ENCODE measurements around the gene ENOX1. TPM values are rescaled to one million over a fixed set of nuclear protein-coding genes. Genes with fewer than 3 reads are reported as not detected.

Gene ENOX1
- total and polyA plus RNA-seq, 4 experiments from 2014 or later, result not detected

DNA sequence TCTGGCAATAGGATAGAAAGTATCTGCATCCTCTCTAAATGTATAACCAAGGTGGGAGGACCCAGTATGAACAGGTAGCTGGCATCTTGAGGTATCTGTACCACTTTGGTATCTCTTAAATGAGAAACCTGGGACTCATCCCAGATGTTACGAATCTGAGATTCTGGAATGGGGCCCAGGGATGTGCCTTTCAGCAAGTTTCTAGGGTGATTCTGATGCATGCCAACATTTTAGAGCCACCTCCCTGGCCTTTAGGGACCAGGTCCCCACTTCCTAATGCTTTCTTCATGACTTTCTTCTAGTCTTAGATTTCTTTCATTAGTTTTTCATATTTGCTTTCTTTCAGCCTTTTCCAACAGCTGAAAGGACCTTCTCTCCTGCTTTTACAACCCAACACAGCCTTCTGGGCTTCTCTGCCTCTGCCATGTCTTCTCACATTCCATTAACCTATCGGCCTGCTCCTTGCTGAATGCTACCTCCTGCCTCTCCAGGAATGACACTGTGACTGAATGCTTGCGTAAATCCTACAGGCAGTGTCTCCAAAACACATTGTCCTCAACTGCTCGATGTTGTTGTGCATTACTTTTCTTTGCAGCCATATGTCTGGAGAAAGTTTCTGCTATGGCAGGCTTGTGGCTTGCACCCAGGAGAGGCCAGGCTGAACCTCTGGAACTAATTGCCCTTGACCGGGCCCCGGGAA lies 479.4 kb downstream of the ENOX1 start:
- no peak overlapping the region for H3K4me3 ChIP-seq (ENCODE audit: low read length in 2 of 2)
- CTCF ChIA-PET (ENCODE audit: partially characterized antibody), result no interaction called here
- Mint-ChIP-seq H3K27me3 (peaks cover 11 to 14% of the 10 kb centered on the region in 2 donors), H3K9me3 (no peaks in the 10 kb centered on the region), H3K36me3 (no peaks in the 10 kb centered on the region), H3K4me1 (no peaks in the 10 kb centered on the region), H3K4me3 (no peak overlapping the region), H3K27ac (no peak overlapping the region)
- H3K27me3 ChIP-seq (ENCODE audit: insufficient read depth, low read length), result no peaks in the 10 kb centered on the region
- no peak overlapping the region for H3K27ac ChIP-seq (ENCODE audit: low read depth, low read length)
- no peaks in the 10 kb centered on the region for H3K36me3 ChIP-seq (ENCODE audit: insufficient read depth, low read length)
- H3K9me3 ChIP-seq (ENCODE audit: control insufficient read depth in 1 of 2, low read length in 2 of 2), result no peaks in the 10 kb centered on the region
- no peak for DNase-seq
- POLR2A ChIA-PET (ENCODE audit: partially characterized antibody), result no interaction called here
- intact Hi-C loops (cut with micrococcal nuclease), result no loop called here
- H3K4me1 ChIP-seq (ENCODE audit: insufficient read depth, low read length), result no peaks in the 10 kb centered on the region

DNA sequence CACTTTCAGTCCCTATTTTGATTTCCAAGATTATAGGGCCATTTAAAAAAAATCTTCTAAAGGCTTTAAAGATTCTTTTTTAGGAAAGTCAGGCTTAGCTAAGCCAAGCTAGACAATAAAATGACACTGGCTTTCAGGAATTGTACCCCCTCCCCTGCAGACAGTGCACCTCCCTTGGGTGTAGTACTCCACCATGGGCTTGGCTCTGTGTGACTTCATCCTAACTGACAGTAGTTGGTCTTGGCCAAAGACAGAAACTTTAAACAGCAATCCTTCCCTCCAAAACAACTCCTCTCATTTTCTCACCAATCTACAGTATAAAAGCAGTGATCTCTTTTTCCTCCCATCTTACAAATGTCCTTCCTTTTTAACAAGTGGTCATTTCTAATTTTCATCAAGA lies 480.4 kb downstream of the ENOX1 start:
- Histone ChIP-seq H3K4me1 (ENCODE audit: insufficient read depth, low read length) (no peaks in the 10 kb centered on the region), H3K27me3 (ENCODE audit: insufficient read depth, low read length) (no peaks in the 10 kb centered on the region), H3K27ac (ENCODE audit: low read depth, low read length) (no peak overlapping the region), H3K36me3 (ENCODE audit: insufficient read depth, low read length) (no peaks in the 10 kb centered on the region), H3K9me3 (ENCODE audit: control insufficient read depth in 1 of 2, low read length in 2 of 2) (no peaks in the 10 kb centered on the region), H3K4me3 (ENCODE audit: low read length in 2 of 2) (no peak overlapping the region)
- DNase-seq, result no peak
- POLR2A ChIA-PET (ENCODE audit: partially characterized antibody), result no interaction called here
- peaks cover 11 to 12% of the 10 kb centered on the region in 2 donors for H3K27me3 Mint-ChIP-seq
- intact Hi-C loops (cut with micrococcal nuclease), result no loop called here
- no peaks in the 10 kb centered on the region for H3K4me1 Mint-ChIP-seq
- CTCF ChIA-PET (ENCODE audit: partially characterized antibody), result no interaction called here
- no peaks in the 10 kb centered on the region for H3K36me3 Mint-ChIP-seq
- no peak overlapping the region for H3K4me3 Mint-ChIP-seq
- H3K9me3 Mint-ChIP-seq, result no peaks in the 10 kb centered on the region
- no peak overlapping the region for H3K27ac Mint-ChIP-seq

DNA sequence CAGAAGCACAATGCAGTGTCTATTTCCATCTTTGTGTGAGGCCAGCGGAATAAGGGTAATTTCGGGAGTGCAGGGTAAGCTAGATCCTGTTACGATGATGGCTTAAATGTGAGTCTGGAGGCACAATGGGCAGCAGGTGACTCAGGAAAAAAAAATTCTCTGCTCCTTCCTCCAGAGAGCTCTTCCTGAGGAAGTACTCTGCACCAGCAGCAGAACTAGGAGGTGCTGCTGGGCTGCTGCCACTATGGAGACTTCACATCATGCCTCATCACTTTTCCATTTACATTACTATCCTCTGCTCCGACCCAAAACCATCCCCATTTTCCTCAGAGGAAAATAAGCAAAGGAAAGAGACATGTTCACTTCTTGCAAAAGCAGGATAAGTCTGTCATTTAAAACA lies 481.4 kb downstream of the ENOX1 start:
- H3K4me3 Mint-ChIP-seq, result no peak overlapping the region
- no peaks in the 10 kb centered on the region for H3K27me3 ChIP-seq (ENCODE audit: insufficient read depth, low read length)
- H3K4me3 ChIP-seq (ENCODE audit: low read length in 2 of 2), result no peak overlapping the region
- H3K27ac Mint-ChIP-seq, result no peak overlapping the region
- no peak overlapping the region for H3K27ac ChIP-seq (ENCODE audit: low read depth, low read length)
- intact Hi-C loops (cut with micrococcal nuclease), result no loop called here
- ChIA-PET CTCF (ENCODE audit: partially characterized antibody) (no interaction called here), POLR2A (ENCODE audit: partially characterized antibody) (no interaction called here)
- H3K9me3 ChIP-seq (ENCODE audit: control insufficient read depth in 1 of 2, low read length in 2 of 2), result no peaks in the 10 kb centered on the region
- no peaks in the 10 kb centered on the region for H3K36me3 ChIP-seq (ENCODE audit: insufficient read depth, low read length)
- H3K4me1 Mint-ChIP-seq, result no peaks in the 10 kb centered on the region
- H3K27me3 Mint-ChIP-seq, result peaks cover 8% of the 10 kb centered on the region in 2 donors
- no peaks in the 10 kb centered on the region for H3K9me3 Mint-ChIP-seq
- DNase-seq, result no peak
- H3K36me3 Mint-ChIP-seq, result no peaks in the 10 kb centered on the region
- no peaks in the 10 kb centered on the region for H3K4me1 ChIP-seq (ENCODE audit: insufficient read depth, low read length)

DNA sequence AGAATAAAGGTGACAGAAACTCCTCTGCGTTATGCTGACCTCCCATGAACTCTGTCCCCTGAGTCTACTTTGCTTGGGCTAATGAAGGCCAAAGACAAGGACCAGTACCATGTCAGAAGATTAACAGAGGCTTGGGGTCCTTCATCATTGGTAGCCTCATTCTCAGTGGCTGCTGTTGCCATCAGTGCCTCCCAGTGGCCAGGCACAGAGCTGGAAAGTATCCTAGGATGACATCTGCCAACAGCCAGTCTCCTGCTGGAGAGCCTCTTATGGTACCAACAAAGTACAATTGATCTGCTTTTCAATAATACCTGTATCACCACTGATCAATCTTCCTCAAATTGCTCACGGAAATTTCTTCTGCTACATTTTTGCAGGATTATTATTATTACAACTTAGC lies 481.8 kb downstream of the ENOX1 start:
- H3K27me3 ChIP-seq (ENCODE audit: insufficient read depth, low read length), result no peaks in the 10 kb centered on the region
- Mint-ChIP-seq H3K27ac (no peak overlapping the region), H3K9me3 (no peaks in the 10 kb centered on the region), H3K36me3 (no peaks in the 10 kb centered on the region), H3K4me1 (no peaks in the 10 kb centered on the region), H3K4me3 (no peak overlapping the region), H3K27me3 (peaks cover 8% of the 10 kb centered on the region in 2 donors)
- intact Hi-C loops (cut with micrococcal nuclease), result no loop called here
- no peak for DNase-seq
- H3K9me3 ChIP-seq (ENCODE audit: control insufficient read depth in 1 of 2, low read length in 2 of 2), result no peaks in the 10 kb centered on the region
- CTCF ChIA-PET (ENCODE audit: partially characterized antibody), result no interaction called here
- no peaks in the 10 kb centered on the region for H3K4me1 ChIP-seq (ENCODE audit: insufficient read depth, low read length)
- no peaks in the 10 kb centered on the region for H3K36me3 ChIP-seq (ENCODE audit: insufficient read depth, low read length)
- no peak overlapping the region for H3K4me3 ChIP-seq (ENCODE audit: low read length in 2 of 2)
- POLR2A ChIA-PET (ENCODE audit: partially characterized antibody), result no interaction called here
- no peak overlapping the region for H3K27ac ChIP-seq (ENCODE audit: low read depth, low read length)

DNA sequence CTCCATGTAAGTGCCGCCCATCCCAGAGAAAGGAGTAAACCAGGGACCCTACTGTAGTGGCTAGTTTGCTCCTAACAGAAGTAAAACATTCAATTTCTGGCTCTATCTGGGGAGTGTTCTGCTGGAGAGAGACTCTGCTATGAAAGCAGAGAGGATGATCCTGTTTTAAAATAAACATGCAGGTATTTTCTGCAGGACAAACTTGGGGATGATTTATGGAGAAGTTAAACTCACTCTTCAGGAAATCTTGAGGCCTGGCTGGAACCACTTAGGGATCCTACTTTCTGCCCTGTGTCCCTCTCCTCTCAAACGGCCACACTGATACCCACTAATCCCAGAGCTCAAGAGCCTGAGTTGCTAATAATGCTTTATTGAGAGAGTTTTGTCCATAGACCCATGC lies 482.3 kb downstream of the ENOX1 start:
- no peaks in the 10 kb centered on the region for H3K36me3 ChIP-seq (ENCODE audit: insufficient read depth, low read length)
- no peak overlapping the region for H3K27ac Mint-ChIP-seq
- H3K4me1 Mint-ChIP-seq, result peaks cover 0 to 3% (median 0%) of the 10 kb centered on the region in 4 donors
- H3K36me3 Mint-ChIP-seq, result no peaks in the 10 kb centered on the region
- H3K27me3 ChIP-seq (ENCODE audit: insufficient read depth, low read length), result no peaks in the 10 kb centered on the region
- no peaks in the 10 kb centered on the region for H3K9me3 Mint-ChIP-seq
- H3K9me3 ChIP-seq (ENCODE audit: control insufficient read depth in 1 of 2, low read length in 2 of 2), result no peaks in the 10 kb centered on the region
- ChIA-PET POLR2A (ENCODE audit: partially characterized antibody) (no interaction called here), CTCF (ENCODE audit: partially characterized antibody) (no interaction called here)
- intact Hi-C loops (cut with micrococcal nuclease), result no loop called here
- H3K4me3 ChIP-seq (ENCODE audit: low read length in 2 of 2), result no peak overlapping the region
- H3K27me3 Mint-ChIP-seq, result peaks cover 8% of the 10 kb centered on the region in 2 donors
- H3K4me3 Mint-ChIP-seq, result no peak overlapping the region
- no peak overlapping the region for H3K27ac ChIP-seq (ENCODE audit: low read depth, low read length)
- no peaks in the 10 kb centered on the region for H3K4me1 ChIP-seq (ENCODE audit: insufficient read depth, low read length)
- no peak for DNase-seq

DNA sequence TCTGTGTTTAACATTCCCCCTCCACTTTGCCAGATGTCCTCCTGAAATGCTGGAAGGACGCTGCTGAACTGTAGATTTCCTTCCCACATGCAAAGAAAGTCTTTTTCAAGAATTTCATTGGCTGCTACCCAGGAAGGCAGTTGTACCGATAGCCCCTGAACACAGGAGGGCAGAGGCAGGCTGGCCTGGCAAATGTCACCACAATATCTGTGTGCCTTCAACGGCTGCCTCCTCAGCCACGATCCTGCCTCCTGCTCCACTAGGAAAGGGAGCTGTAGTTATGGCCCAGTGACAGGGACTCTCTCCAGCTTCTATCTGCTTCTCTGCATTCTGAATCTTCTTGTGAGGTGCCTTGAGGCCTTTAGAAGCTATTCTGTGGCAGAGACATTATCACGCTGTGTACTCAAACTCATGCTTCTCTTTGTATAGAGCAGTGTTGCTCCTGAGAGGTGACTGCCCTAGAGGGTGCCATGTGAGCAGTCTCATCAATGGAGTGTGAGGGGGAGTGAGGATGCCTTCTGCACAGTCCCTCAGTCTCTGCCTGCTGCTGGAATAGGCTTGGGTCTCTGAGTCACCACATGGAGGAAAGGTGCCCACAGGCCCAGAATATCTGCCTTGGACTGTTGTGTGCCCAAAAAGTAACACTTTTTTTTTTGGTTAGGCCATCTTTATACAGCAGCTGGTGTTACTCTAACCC lies 483.6 kb downstream of the ENOX1 start:
- no peak overlapping the region for H3K27ac Mint-ChIP-seq
- no peak overlapping the region for H3K4me3 Mint-ChIP-seq
- Histone ChIP-seq H3K27me3 (ENCODE audit: insufficient read depth, low read length) (no peaks in the 10 kb centered on the region), H3K36me3 (ENCODE audit: insufficient read depth, low read length) (no peaks in the 10 kb centered on the region), H3K4me1 (ENCODE audit: insufficient read depth, low read length) (no peaks in the 10 kb centered on the region), H3K4me3 (ENCODE audit: low read length in 2 of 2) (no peak overlapping the region), H3K27ac (ENCODE audit: low read depth, low read length) (no peak overlapping the region), H3K9me3 (ENCODE audit: control insufficient read depth in 1 of 2, low read length in 2 of 2) (no peaks in the 10 kb centered on the region)
- H3K27me3 Mint-ChIP-seq, result peaks cover 8% of the 10 kb centered on the region in 2 donors
- DNase-seq, result no peak
- ChIA-PET POLR2A (ENCODE audit: partially characterized antibody) (no interaction called here), CTCF (ENCODE audit: partially characterized antibody) (no interaction called here)
- no peaks in the 10 kb centered on the region for H3K36me3 Mint-ChIP-seq
- intact Hi-C loops (cut with micrococcal nuclease), result no loop called here
- H3K9me3 Mint-ChIP-seq, result no peaks in the 10 kb centered on the region
- peaks cover 0 to 6% (median under 1%) of the 10 kb centered on the region in 4 donors for H3K4me1 Mint-ChIP-seq

DNA sequence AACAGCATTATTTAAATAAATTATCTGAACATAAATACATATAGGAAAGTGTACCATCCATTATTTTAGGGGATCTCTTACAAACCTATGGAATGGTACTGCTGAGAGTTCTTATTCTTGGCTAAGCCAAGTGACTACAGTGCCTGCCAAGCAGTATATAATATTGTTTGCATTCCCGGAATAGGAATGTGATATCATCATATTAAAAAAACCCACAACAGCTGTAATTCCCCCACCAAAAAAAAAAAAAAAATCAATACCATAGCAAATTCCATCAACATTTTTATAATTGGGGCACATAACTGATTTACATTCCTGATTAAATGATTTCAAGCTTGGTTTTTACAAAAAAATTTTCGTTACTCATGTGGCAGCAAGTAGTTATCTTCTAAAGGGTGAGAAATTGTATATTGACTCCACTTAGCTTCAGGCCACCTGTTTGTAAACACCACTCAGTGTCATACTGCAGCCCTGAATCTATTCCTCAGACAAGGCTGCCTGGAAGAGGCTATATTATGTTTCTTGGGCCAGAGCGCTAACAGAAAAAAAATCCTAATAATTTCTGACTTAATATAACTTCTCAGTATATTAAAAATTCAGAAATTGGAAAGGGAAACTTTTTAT lies 485.3 kb downstream of the ENOX1 start:
- POLR2A ChIA-PET (ENCODE audit: partially characterized antibody), result no interaction called here
- Mint-ChIP-seq H3K36me3 (no peaks in the 10 kb centered on the region), H3K9me3 (no peaks in the 10 kb centered on the region), H3K27me3 (peaks cover 6 to 8% of the 10 kb centered on the region in 2 donors), H3K27ac (no peak overlapping the region), H3K4me3 (no peak overlapping the region), H3K4me1 (peaks cover 0 to 6% (median under 1%) of the 10 kb centered on the region in 4 donors)
- Histone ChIP-seq H3K27me3 (ENCODE audit: insufficient read depth, low read length) (no peaks in the 10 kb centered on the region), H3K4me1 (ENCODE audit: insufficient read depth, low read length) (no peaks in the 10 kb centered on the region), H3K4me3 (ENCODE audit: low read length in 2 of 2) (no peak overlapping the region), H3K36me3 (ENCODE audit: insufficient read depth, low read length) (no peaks in the 10 kb centered on the region), H3K9me3 (ENCODE audit: control insufficient read depth in 1 of 2, low read length in 2 of 2) (no peaks in the 10 kb centered on the region), H3K27ac (ENCODE audit: low read depth, low read length) (no peak overlapping the region)
- no peak for DNase-seq
- intact Hi-C loops (cut with micrococcal nuclease), result no loop called here
- CTCF ChIA-PET (ENCODE audit: partially characterized antibody), result no interaction called here

Data from CD4-positive, alpha-beta memory T cell (primary cell).